ENCODE results near the gene WDFY1. TPM values are rescaled to one million over a fixed set of nuclear protein-coding genes. Genes with fewer than 3 reads are reported as not detected.

The WDFY1 gene
- total and polyA plus RNA-seq, 2 donors (not counting 3 experiments of a cell fraction or from before 2014, with no cell fraction given): 54.7 to 68.7 TPM

- CTCF ChIA-PET: no interaction called here
- FAIRE-seq: no peak
These were observed 89.1 kb downstream of the WDFY1 start for GRCh38 chr2:223856021-223856420.

More at GRCh38 chr2:223856021-223856420, 89.1 kb downstream of the WDFY1 start:
- no peak overlapping the region for H3K4me3 ChIP-seq (replicated peaks in 1 of 3; ENCODE audit: insufficient read depth in 1 of 3, low read depth in 1 of 3, low read length in 3 of 3)
- no peak for DNase-seq (ENCODE audit: low read depth, low spot score)
- no peaks in the 10 kb centered on the region for H3K79me2 ChIP-seq (ENCODE audit: control insufficient read depth, insufficient read depth, low read length)
- no peak overlapping the region for H2AFZ ChIP-seq (ENCODE audit: low read depth, low read length)
- dilution Hi-C loops (cut with MboI; ENCODE audit: extremely low pct_ligation_motif_present, low sequenced_read_pairs): no loop called here
- no peaks in the 10 kb centered on the region for H3K9me3 ChIP-seq (replicated peaks; ENCODE audit: control insufficient read depth, insufficient read depth, low read length)
- H3K36me3 ChIP-seq (ENCODE audit: control insufficient read depth in 2 of 2, extremely low read depth in 1 of 2, insufficient read depth in 2 of 2, low read length in 2 of 2): no peaks in the 10 kb centered on the region
- no peak overlapping the region for H3K27ac ChIP-seq (ENCODE audit: insufficient read depth, low read depth, low read length)
- intact Hi-C loops (cut with micrococcal nuclease): no loop called here
- no peak overlapping the region for H3K4me2 ChIP-seq (ENCODE audit: insufficient read depth, low read length)
- no TSS peak for BruUV-seq (replicated peaks)
- H3K4me1 ChIP-seq (ENCODE audit: control insufficient read depth, extremely low read depth, insufficient read depth, low read length): no peaks in the 10 kb centered on the region
- no peak for TF ChIP-seq POLR2A (IDR thresholded peaks at IDR 0.05; ENCODE audit: low read depth, low read length)
- no peak for TF ChIP-seq POLR2AphosphoS5 (IDR thresholded peaks at IDR 0.05; ENCODE audit: insufficient read depth, low read depth, low read length)
- TF ChIP-seq GATA2 (IDR thresholded peaks at IDR 0.05; ENCODE audit: insufficient read depth, insufficient read length, low read depth, low read length): no peak
- TF ChIP-seq MAX (IDR thresholded peaks at IDR 0.05; ENCODE audit: insufficient read depth, insufficient read length): no peak
- no peak for TF ChIP-seq CTCF (IDR thresholded peaks at IDR 0.05; ENCODE audit: extremely low read depth in 1 of 2, insufficient read depth in 1 of 2, low read depth in 1 of 2, low read length in 2 of 2)
- TF ChIP-seq JUN (IDR thresholded peaks at IDR 0.05; ENCODE audit: borderline replicate concordance, insufficient read depth, insufficient read length, low read depth): no peak
- no peak for TF ChIP-seq MYC (IDR thresholded peaks at IDR 0.05; ENCODE audit: low read depth, low read length)
- no peak for TF ChIP-seq FOS (IDR thresholded peaks at IDR 0.05; ENCODE audit: borderline replicate concordance, insufficient read depth, low read length)
- POLR2A ChIA-PET: no interaction called here
- H3K9me1 ChIP-seq (replicated peaks; ENCODE audit: control insufficient read depth, extremely low read depth, insufficient read depth, low read length): no peaks in the 10 kb centered on the region
- no peak overlapping the region for H3K9ac ChIP-seq (replicated peaks; ENCODE audit: extremely low read depth, insufficient read depth, low read length)
- H4K20me1 ChIP-seq (replicated peaks; ENCODE audit: control insufficient read depth, extremely low read depth, insufficient read depth, low read length): no peaks in the 10 kb centered on the region
- no peaks in the 10 kb centered on the region for H3K27me3 ChIP-seq (ENCODE audit: control insufficient read depth in 2 of 2, insufficient read depth in 2 of 2, low read length in 2 of 2)

Measured in endothelial cell of umbilical vein (primary cell).